HG03460 (cell line): Measurements from ENCODE around the gene EFEMP2.
"Not testable (repeated sequence)": the region's sequence is repeated elsewhere in the genome, so short reads cannot be mapped to it uniquely, and the experiment has no call there.

Experiments used
- ATAC-seq: cut with Tn5 transposase; IDR thresholded peaks from one replicate; pipeline ENCODE4 v1.9.1; 2021; ENCODE audit not compliant: unreplicated experiment

The EFEMP2 gene

DNA sequence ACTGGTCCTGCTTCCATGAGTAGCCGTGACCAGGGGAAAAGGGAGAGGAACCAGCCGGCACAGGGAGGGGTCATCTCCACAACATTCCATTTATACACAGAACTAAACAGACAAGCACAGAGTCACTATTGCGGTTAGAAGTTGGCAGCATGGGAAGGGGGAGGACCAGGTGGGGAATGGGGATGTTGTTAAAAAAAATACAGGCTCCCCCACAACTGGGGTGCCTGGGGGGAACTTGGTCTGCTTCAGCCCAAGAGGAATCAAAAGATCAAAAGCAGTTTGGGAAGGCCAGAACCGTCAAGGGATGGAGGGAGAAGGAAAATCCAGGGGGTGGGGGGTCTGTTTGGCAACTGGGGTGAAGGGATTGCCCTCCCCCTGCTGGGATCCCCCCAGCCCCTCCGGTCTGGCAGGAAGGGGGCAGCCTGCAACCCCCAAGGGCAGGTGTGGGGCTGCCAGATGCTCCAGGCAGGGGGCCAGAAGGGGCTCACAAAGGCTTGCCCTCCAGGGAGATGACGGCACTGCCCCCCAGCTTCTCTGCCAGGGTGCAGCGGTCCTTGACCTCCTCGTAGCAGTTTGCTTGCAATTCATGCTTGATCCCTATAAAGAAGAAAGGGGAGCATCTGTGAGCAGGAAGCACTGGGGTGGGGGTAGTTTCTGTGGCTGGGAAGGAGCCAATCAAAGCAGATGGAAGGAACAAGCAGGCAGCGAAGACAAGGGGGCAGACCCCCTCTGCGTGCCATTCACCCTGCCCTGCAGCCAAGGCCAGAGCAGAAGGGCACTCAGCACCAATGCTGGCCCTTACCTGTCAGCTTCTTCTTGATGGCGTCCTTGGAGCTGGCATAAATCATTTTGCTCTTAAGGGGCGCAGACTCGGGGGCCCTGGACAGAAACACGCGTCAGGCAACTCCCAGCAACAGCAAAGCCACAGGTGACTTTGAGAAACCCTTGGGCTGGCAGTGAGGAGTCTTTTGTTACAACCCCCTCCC is 17.5 kb downstream of the EFEMP2 start:
- ATAC-seq: no peak

DNA sequence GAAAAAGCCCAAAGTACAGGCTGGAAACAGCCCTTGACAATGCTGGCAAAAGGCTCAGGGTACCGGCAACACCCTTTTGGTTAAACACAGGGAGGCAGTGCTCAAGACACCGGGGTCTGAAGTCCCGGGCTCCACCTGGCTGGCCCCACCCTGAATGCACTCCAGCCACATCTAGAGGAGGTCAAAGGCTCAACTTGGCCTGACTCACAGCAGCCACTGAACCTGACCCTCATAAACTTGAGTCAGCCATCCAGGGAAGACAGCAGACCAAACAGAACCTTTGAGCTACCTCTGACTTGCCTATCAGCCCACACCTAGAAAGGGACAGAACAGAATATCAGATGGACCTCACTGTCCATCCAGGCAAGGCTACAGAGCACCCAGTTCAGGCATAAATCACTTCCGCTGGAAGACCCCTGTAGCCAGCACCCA is 18.4 kb downstream of the EFEMP2 start:
- ATAC-seq: no peak

DNA sequence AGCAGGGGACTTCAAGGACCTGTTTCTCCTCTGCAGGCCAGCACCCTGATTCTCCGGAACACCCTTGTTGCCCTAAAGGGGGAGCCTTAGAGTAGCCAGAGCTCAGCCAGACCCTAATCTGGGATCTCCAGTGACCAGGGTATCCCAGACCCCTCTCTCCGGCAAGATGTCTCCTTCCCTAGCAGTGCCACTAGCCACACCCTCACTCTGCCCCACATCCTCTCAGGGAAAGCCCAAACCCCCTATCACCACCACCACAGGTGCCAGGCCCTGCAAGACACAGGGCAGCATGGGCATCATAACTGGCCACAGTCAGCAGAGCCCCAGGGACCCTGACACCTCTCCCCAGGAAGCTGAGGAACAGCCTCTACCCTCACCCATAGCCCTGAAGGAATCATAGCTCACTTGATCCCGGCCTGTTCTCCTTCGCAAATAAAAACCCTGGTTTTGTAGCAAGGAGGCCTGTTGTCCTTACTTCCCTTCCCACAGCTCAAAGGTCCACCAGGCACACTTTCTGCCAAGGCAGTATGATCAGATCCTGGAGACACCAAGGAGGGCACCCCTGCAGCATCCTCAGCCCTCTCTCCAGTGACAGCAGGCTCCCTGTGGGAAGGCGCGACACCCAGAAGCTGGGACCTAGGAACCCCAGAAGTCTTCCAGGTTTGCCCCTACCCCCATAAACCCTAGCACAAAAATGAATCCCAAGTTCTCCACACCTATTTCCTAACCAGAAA is 19.2 kb downstream of the EFEMP2 start:
- no peak for ATAC-seq

DNA sequence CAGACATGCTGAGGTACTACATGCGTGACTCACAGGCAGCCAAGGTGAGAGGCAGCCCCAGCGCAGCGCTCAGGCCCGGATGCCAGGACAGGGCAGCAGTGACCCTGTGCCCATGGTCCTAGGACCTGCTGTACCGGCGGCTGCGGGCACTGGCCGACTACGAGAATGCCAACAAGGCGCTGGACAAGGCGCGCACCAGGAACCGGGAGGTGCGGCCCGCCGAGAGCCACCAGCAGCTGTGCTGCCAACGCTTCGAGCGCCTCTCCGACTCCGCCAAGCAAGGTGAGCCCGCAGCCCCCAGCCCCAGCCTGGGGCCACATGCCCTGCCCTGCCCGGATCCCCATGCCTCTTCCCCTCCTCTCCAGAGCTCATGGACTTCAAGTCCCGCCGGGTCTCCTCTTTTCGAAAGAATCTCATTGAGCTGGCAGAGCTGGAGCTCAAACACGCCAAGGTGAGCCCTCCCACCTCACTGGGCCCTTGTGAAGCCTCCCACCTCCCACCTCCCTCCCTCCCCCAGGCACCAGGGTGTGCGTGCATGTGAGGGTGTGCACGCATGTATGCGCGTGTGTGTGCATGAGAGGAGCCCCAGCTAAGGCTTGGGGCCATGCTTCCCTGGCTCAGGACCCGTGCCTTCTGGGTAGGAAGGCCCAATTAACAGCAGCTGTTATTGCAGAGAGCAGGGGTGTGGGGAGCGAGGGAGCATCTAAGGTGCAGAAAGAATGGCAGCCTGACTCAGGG is 19.9 kb downstream of the EFEMP2 start:
- no peak for ATAC-seq

DNA sequence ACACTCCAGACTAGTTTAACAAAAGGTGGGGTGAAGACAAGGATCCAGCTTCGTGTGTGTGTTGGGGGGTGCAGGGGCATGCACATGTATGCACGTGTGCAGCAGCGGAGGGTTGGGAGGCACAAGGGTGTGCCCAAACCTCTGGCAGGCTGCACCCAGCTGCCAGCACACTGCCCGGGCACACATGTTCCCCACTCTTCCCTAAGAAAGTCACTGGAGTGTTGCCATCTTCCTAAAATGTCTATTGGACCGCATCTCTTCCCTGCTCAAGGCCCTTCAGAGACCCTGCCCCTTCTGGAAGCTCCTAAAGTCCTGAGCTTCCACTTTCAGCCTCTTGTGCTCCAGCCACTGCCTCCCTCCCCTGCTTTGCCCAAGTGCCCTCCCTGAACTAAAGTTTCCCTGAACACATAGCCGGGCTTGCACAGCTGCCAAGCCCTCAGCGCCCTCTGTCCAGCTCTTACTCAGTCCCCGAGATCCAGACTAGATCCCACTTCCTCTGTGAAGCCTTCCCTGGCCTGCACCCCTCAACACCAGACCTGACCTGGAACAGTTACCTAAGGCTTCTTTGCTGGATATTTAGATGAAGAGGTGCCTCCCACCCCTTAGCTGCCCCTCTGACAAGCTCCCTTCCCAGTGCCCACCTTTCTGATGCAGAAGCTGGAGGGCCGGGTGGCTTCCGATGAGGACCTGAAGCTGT is 20.6 kb downstream of the EFEMP2 start:
- ATAC-seq: no peak

DNA sequence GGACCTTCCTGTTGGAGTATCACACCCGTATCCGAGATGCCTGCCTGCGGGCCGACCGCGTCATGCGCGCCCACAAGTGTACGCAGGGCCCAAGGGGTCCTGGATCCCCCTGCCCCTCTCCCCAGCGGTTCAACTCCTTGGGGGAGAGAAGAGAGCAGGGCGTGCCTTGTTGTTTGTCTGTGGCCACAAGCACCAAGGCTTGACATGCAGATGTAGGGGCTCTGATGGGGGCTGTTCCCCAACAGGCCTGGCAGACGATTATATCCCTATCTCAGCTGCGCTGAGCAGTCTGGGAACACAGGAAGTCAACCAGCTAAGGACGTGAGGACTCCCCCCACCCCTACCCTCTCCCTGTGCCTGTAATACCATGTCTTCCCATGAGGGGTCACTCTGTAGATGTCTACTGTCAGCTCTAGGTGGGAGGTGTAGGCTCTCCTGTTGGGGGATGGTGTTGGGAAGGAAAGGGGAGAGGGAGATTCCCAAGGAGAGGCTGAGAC is 21.5 kb downstream of the EFEMP2 start:
- no peak for ATAC-seq

DNA sequence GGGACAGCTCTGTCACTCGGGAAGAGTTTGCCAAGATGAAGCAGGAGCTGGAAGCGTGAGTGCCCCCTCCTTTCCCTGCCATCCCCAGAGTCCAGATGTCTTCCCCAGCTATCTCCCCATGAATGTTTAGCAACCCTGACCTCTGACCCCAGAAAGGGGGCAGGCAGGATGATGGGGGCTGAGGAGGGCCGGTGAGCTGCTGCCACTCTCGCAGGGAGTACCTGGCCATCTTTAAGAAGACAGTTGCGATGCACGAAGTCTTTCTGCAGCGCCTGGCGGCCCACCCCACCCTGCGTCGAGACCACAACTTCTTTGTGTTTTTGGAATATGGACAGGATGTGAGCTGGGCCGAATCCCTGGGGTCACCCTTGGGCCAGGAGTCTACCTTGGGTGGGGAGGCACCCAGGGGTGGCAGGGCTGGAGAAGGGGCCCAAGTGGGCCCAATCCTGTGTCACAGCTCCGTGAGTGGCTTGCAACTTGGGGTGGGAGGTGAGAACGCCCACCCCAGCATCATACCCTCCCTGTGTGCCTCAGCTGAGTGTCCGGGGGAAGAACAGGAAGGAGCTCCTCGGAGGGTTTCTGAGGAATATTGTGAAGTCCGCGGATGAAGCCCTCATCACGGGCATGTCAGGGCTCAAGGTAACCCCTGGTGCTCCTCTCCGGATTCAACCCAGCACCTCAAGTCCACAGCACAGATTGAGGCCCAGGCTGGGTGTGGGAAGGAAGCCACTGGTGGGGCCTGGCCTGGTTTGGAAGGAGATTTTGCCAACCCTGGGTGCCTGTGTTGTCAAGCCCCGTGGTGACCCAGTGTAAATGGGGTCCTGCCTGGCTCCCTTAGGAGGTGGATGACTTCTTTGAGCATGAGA is 22.1 kb downstream of the EFEMP2 start:
- ATAC-seq: no peak

DNA sequence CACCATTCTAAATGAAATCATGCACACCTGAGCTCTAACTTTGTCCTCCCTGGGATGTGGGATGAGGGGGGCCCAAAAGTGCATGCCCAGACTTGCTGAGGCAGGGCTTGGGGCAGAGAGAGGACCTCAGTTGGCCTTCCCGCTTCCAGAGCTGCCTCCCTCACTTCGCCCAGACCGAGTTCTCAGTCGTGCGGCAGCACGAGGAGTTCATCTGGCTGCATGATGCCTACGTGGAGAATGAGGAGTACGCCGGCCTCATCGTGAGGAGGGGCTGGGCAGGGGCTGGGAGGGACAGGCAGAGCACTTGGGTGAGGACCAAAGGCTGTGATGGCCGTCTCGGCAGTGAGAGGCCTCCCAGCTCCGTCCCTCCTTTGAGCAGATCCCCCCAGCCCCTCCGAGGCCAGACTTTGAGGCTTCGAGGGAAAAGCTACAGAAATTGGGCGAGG is 22.8 kb downstream of the EFEMP2 start:
- no peak for ATAC-seq

DNA sequence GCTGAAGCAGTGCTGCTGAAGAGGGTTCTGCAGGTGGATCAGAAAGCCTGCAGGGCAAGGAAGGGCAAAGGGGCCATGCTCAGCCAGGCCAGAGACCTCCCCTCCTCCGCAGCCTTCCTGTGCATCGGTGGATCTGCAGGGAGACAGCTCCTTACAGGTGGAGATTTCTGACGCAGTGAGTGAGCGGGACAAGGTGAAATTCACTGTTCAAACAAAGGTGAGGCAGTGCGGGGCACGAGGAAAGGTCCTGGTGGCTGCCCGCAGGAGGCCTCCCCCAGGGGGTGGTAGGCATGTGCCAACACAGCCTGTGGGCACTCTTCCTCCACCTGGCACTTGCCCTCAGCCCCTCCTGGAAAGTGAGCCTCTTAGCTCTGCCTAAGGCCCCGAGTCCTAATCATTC is 23.2 kb downstream of the EFEMP2 start:
- no peak for ATAC-seq

DNA sequence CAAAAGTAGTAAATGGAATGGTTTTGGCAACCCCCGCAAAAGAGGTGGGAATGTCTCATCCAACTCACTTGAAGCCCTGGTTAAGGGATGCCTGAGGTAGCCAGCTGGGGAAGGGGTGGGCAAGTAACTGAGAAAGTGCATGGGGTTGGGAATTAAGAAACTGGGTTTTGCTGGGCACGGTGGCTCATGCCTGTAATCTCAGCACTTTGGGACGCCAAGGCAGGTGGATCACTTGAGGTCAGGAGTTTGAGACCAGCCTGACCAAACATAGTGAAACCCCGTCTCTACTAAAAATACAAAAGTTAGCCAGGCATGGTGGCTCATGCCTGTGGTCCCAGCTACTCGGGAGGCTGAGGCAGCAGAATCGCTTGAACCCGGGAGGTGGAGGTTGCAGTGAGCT is 23.9 kb downstream of the EFEMP2 start:
- ATAC-seq: not testable (repeated sequence)

DNA sequence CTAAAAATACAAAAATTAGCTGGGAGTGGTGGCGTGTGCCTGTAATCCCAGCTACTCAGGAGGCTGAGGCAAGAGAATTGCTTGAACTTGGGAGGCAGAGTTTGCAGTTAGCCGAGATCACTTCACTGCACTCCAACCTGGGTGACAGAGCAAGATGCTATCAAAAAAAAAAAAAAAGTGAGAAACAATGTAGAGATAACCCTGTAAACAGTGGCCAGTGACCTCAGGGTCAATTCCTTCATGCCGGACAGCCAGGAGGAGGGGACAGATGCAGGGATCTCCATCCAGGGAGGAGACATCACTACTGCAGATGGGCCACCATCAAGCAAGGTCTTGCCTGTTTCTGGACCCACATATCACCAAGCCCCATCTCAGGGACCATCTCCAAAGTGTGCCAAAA is 24.9 kb downstream of the EFEMP2 start:
- no peak for ATAC-seq

DNA sequence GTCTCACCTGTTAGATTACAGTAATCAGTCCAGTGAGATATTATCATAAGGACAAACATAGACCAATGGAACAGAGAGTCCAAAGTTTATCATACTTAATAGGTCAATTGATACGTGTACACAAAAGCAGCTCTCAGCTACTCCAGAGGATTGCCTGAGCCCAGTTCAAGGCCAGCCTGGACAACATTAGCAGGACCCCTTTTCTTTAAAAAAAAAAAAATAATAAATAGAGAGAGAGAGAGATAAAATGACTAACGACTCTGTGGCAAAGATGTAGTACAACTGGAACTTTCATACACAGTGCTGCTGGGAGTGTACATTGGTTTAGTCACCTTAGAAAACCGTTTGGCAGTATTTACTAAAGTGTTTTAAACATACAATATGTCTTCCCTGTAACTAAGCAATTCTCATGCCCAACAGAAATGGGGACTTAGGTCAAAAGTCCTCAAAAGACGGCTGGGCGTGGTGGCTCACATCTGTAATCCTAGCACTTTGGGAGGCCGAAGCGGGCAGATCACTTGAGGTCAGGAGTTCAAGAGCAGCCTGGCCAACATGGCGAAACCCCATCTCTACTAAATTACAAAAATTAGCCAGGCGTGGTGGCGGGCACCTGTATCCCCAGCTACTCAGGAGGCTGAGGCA is 28.2 kb downstream of the EFEMP2 start:
- ATAC-seq: no peak

DNA sequence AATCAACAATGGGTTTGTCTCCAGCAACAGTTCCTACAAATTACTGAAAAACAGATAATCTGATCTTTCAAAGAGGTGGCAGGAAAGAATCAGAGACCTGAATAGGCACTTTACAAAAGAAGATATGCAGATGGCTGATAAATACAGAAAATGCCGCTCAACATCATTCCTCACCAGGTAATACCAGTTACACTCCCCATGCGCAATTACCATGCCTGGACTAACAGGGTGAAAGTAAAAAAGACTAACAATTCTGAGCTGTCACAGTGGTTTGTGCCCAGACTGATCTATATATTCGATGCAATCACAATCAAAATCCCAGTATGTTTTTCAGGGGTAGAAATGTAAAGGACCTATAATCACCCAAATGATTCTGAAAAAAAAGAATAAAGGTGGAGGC is 28.8 kb downstream of the EFEMP2 start:
- ATAC-seq: no peak

DNA sequence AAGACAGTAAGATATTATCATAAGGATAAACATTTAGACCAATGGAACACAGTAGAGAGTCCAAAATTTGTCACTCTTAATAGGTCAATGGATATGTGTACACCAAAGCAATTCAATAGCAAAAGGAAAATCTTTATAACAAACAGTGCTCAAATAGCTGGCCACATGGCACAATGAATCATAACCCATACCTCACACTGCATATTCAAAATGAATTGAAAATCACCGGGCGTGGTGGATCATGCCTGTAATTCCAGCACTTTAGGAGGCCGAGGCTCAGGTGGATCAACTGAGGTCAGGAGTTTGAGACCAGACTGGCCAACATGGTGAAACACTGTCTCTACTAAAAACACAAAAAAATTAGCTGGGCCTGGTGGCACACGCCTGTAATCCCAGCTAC is 30.5 kb downstream of the EFEMP2 start:
- no peak for ATAC-seq

DNA sequence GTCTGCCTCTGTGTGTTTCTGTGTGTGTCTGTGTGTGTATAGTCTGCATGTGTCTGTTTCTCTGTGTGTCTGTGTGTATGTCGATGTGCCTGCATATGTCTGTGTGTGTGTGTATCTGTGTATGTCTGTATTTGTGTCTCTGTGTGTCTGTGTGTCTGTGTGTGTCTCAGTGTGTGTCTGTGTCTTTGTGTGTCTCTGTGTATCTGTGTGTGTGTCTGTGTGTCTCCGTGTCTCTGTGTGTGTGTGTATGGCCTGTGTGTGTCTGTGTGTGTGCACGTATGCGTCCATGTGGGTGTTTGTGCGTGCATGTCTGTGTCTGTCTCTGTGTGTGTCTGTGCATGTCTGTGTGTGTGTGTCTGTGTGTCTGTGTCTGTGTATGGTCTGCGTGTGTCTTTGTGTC is 38.4 kb downstream of the EFEMP2 start:
- no peak for ATAC-seq

DNA sequence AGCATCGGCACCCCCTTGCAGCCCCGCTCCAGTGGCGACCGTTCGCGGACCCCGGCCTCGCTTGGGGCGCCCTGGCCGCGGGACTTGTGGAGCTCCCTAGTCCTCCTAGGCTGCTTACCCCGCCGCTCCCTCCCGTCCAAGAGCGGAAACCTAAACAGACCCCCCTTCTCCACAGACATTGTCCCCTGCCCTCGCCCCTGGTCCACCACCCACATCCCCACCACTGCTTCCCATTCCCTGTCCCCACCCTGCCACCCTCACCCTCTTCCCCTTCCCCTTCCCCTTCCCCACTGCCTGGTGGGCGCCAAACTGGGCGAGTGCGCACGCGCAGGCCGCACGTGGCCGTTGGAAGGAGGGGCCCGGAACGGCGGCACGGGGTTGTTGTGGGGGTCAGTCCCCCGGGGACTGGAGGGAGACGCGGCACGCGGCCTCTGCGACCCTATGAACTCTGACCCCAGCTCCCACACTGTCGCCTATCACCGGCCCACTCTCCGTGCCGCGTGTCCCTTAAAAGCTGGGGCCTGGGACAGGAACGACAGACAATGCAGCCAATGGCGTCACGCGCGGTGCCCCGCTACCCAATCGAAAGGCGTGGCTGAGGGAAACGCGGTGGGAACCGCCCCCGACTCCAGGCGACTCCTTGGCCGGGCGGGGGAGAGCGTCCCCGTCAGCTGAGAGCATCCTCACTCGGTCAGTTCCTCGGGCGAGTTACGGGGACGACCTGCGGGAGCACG is 39.1 kb downstream of the EFEMP2 start, which contains the start of gene SNX32:
Gene SNX32 (plus strand): TSS at position 667 of the 734 bp plus-strand sequence. CDS start 103 bp downstream, outside the sequence.
- peak; percentile 92 for ATAC-seq

DNA sequence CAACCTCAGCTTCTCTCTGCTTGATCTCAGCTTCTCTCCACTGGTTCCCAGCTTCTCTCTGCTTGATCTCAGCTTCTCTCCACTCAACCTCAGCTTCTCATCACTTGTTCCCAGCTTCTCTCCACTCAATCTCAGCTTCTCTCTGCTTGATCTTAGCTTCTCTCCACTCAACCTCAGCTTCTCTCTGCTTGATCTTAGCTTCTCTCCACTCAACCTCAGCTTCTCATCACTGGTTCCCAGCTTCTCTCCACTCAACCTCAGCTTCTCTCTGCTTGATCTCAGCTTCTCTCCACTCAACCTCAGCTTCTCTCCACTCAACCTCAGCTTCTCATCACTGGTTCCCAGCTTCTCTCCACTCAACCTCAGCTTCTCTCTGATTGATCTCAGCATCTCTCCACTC is 40.4 kb downstream of the EFEMP2 start:
- ATAC-seq: not testable (repeated sequence)

DNA sequence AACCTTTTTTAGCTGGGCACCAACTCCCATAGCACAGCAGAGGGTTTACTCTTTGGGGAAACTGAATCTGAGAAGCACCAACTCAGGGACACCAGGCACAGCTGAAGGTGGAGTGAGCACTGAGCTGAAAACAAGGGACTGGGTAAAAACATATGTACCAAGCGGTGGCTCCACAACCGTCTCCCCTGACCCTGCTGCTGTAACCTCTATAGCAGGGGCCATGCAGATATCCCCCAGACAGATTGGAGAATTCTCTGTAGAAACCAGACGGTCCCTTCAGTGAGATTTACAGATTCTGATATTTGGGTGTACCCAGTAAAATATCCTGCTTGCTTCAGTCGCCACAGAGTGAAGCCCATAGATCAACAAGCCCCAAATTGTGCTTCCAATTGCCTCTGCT is 43.1 kb downstream of the EFEMP2 start:
- ATAC-seq: no peak
